Lung (tissue), 12 donors: ENCODE results near the gene TLCD4. TPM values are rescaled to one million over a fixed set of nuclear protein-coding genes. Genes with fewer than 3 reads are reported as not detected.
A peak's percentile ranks its signal among the peaks of the same experiment; 100 is the strongest.

Source experiments
- ATAC-seq: fragments of 200-7000 bp; cut with Tn5 transposase; one replicate; pipeline ENCODE4 v1.9.1; 2020; ENCODE audit warnings: moderate number of reproducible peaks; ENCODE audit not compliant: insufficient read depth, low FRiP score
- DNase-seq, 3 donors: peaks; one replicate each; pipeline ENCODE4 v3.0.0-alpha.2; 2013 to 2017
- H3K27ac ChIP-seq, 2 donors: one replicate each; pipeline ENCODE4 v1.5.1; 2013; ENCODE audit warnings: mild to moderate bottlenecking in 2 of 2, moderate library complexity in 2 of 2, control low read depth in 1 of 2, inconsistent platforms in 1 of 2, low read depth in 1 of 2, low read length in 1 of 2
- H3K27me3 ChIP-seq, 3 donors: one replicate each; pipeline ENCODE4 v1.5.1; 2013; ENCODE audit warnings: low read length in 2 of 3; ENCODE audit not compliant: control insufficient read depth in 3 of 3, insufficient read depth in 3 of 3
- H3K36me3 ChIP-seq, 4 donors: one replicate each; pipeline ENCODE4 v1.5.1; 2013; ENCODE audit warnings: low read length in 4 of 4, mild to moderate bottlenecking in 1 of 4, moderate library complexity in 1 of 4; ENCODE audit not compliant: control insufficient read depth in 4 of 4, insufficient read depth in 4 of 4
- H3K4me1 ChIP-seq, 5 donors: one replicate each; pipeline ENCODE4 v1.5.1; 2013; ENCODE audit warnings: low read length in 5 of 5, mild to moderate bottlenecking in 2 of 5, moderate library complexity in 1 of 5; ENCODE audit not compliant: control insufficient read depth in 5 of 5, insufficient read depth in 5 of 5
- H3K4me3 ChIP-seq: one replicate; pipeline ENCODE4 v1.5.1; 2013; ENCODE audit warnings: mild to moderate bottlenecking, control low read depth, moderate library complexity
- H3K9ac ChIP-seq, 2 donors: one replicate each; pipeline ENCODE4 v1.5.1; 2013; ENCODE audit warnings: low read length in 2 of 2, control low read depth in 1 of 2; ENCODE audit not compliant: insufficient read depth in 1 of 2
- H3K9me3 ChIP-seq, 4 donors: one replicate each; pipeline ENCODE4 v1.5.1; 2013; ENCODE audit warnings: low read length in 3 of 4, mild to moderate bottlenecking in 1 of 4, moderate library complexity in 1 of 4; ENCODE audit not compliant: control insufficient read depth in 4 of 4, insufficient read depth in 3 of 4
- CTCF ChIP-seq: IDR thresholded peaks from 2 replicates; pipeline ENCODE4 v1.5.1; 2012; ENCODE audit warnings: mild to moderate bottlenecking; ENCODE audit errors: control extremely low read depth, extremely low read depth
- WGBS, 2 donors: extraction: QIAGEN DNeasy Blood & Tissue Kit; methylation state at CpG; one replicate each; pipeline ENCODE4 v1.1.7; 2013; 5-methylcytosine and 5-hydroxymethylcytosine counted together
- polyA plus RNA-seq, 2 donors: library from polyadenylated mRNA; stranded (reverse); fragments of 200-250 nt; gene quantifications; one replicate each; pipeline ENCODE4 v1.2.1, GENCODE V29; 2013
- total RNA-seq, 2 donors: library from RNA; depleted of rRNA in 1 of 2; stranded (reverse); fragments of >200 nt in 1 of 2; gene quantifications; one replicate each; pipeline ENCODE4 v1.2.1, GENCODE V29; 2014 to 2021
- donor health status: control.
- donor health status: control.
- donor health status: Bipolar disorder and iron deficiency.
- donor health status: healthy.
- donor health status: DM: yes; HTN: yes; CAD: no.

TLCD4 gene
- total and polyA plus RNA-seq, 4 donors = 1.5 to 18.7 (median 7.7) TPM

GRCh38 chr1:95113684-95114083 is 3.5 kb upstream of the TLCD4 start:
- H3K27me3 ChIP-seq = peaks cover 0 to 16% (median 7%) of the 10 kb centered on the region in 3 donors

GRCh38 chr1:95115708-95116137 is 1.4 kb upstream of the TLCD4 start:
- TF ChIP-seq CTCF = no peak
- peaks cover 0 to 19% (median 7%) of the 10 kb centered on the region in 3 donors for H3K27me3 ChIP-seq
- H3K36me3 ChIP-seq = no peaks in the 10 kb centered on the region
- WGBS, 2 donors = 68 to 76% methylated on average over 3 of the region's 3 CpGs
- DNase-seq (no peak), ATAC-seq (no peak)
- no peaks in the 10 kb centered on the region for H3K9me3 ChIP-seq
- no peak overlapping the region for H3K9ac ChIP-seq
- H3K4me3 ChIP-seq = no peak overlapping the region
- H3K27ac ChIP-seq = no peak overlapping the region
- H3K4me1 ChIP-seq = peaks cover 0 to 11% (median 0%) of the 10 kb centered on the region in 5 donors

More at GRCh38 chr1:95113684-95114083, 3.5 kb upstream of the TLCD4 start:
- peaks cover 0 to 10% (median 0%) of the 10 kb centered on the region in 5 donors for H3K4me1 ChIP-seq
- no peaks in the 10 kb centered on the region for H3K9me3 ChIP-seq
- no peak for TF ChIP-seq CTCF
- no peak overlapping the region for H3K27ac ChIP-seq
- no peak for DNase-seq
- no peaks in the 10 kb centered on the region for H3K36me3 ChIP-seq
- no peak overlapping the region for H3K4me3 ChIP-seq
- no peak overlapping the region for H3K9ac ChIP-seq
- WGBS, 2 donors = 96 to 100% methylated on average over 1 of the region's 1 CpG
- ATAC-seq = no peak

GRCh38 chr1:95116580-95117206 is 462 bp upstream of the TLCD4 start:
- Histone ChIP-seq H3K4me1 (peaks cover 0 to 17% (median 2%) of the 10 kb centered on the region in 5 donors), H3K4me3 (peak overlapping the region; percentile 64), H3K36me3 (no peaks in the 10 kb centered on the region), H3K9ac (peak overlapping the region; percentile 32 to 72), H3K27ac (peak overlapping the region; percentile 90 to 93), H3K9me3 (no peaks in the 10 kb centered on the region), H3K27me3 (peaks cover 0 to 16% (median 7%) of the 10 kb centered on the region in 3 donors)
- peak; percentile 2 for TF ChIP-seq CTCF
- peak; percentile 67 to 71 (median 70) for DNase-seq
- peak; percentile 71 for ATAC-seq
- WGBS, 2 donors = 2 to 3% methylated on average over 17 of the region's 17 CpGs
